BLaER1 treated with 17β-estradiol and CSF1 and Interleukin-3, amounts not matched to agents 10 nM and 100 nM (cell line): ENCODE data around the gene COL26A1.

Experiments used
- H3K27ac ChIP-seq, 11 experiments: shearing (Covaris generic); formaldehyde crosslinking; 2 replicates each; pipeline ENCODE4 v1.8.1; 2022
- H3K27me3 ChIP-seq, 11 experiments: shearing (Covaris generic); formaldehyde crosslinking; 2 replicates each; pipeline ENCODE4 v1.8.1; 2022
- H3K36me3 ChIP-seq, 11 experiments: shearing (Covaris generic); formaldehyde crosslinking; 2 replicates each; pipeline ENCODE4 v1.8.1; 2022
- H3K4me1 ChIP-seq, 10 experiments: shearing (Covaris generic); formaldehyde crosslinking; 2 replicates each; pipeline ENCODE4 v1.8.1; 2022
- H3K4me2 ChIP-seq, 11 experiments: shearing (Covaris generic); formaldehyde crosslinking; 2 replicates each; pipeline ENCODE4 v1.8.1; 2022
- H3K4me3 ChIP-seq, 10 experiments: shearing (Covaris generic); formaldehyde crosslinking; 2 replicates each; pipeline ENCODE4 v1.8.1; 2022
- H3K9ac ChIP-seq, 11 experiments: shearing (Covaris generic); formaldehyde crosslinking; 2 replicates each; pipeline ENCODE4 v1.8.1; 2022
- H3K9me3 ChIP-seq, 11 experiments: shearing (Covaris generic); formaldehyde crosslinking; replicated peaks in 1 of 11; 2 replicates each; pipeline ENCODE4 v1.8.1; 2022
- H4K20me1 ChIP-seq, 11 experiments: shearing (Covaris generic); formaldehyde crosslinking; 2 replicates each; pipeline ENCODE4 v1.8.1; 2022
- Cebpa-rat ChIP-seq, 11 experiments: shearing (Covaris generic); IDR thresholded peaks; 2 replicates each; pipeline ENCODE4 v1.8.1; 2022

The COL26A1 gene

GRCh38 chr7:101402835-101403234 is 40.2 kb downstream of the COL26A1 start:
- H3K4me2 ChIP-seq: no peak overlapping the region
- no peaks in the 10 kb centered on the region; a peak in 1 of 22 replicates for H4K20me1 ChIP-seq
- peaks cover 5 to 15% (median 9%) of the 10 kb centered on the region in 10 experiments; a peak in 18 of 20 replicates for H3K4me1 ChIP-seq
- H3K27me3 ChIP-seq: no peaks in the 10 kb centered on the region
- H3K4me3 ChIP-seq: no peak overlapping the region
- no peak overlapping the region for H3K27ac ChIP-seq
- H3K36me3 ChIP-seq: no peaks in the 10 kb centered on the region
- no peak overlapping the region for H3K9ac ChIP-seq
- H3K9me3 ChIP-seq: peaks cover under 1 to 7% (median 4%) of the 10 kb centered on the region in 11 experiments; a peak in 19 of 22 replicates
- no peak for TF ChIP-seq Cebpa-rat (IDR thresholded peaks at IDR 0.05)

- H3K36me3 ChIP-seq: no peaks in the 10 kb centered on the region
- H3K4me2 ChIP-seq: no peak overlapping the region
- H3K27me3 ChIP-seq: no peaks in the 10 kb centered on the region
- no peak overlapping the region for H3K4me3 ChIP-seq
- no peaks in the 10 kb centered on the region; a peak in 1 of 22 replicates for H4K20me1 ChIP-seq
- peaks cover 28 to 34% (median 32%) of the 10 kb centered on the region in 11 experiments for H3K9me3 ChIP-seq
- no peak overlapping the region for H3K9ac ChIP-seq
- H3K4me1 ChIP-seq: peaks cover 0 to 6% (median 0%) of the 10 kb centered on the region in 10 experiments; a peak in 3 of 20 replicates
- H3K27ac ChIP-seq: no peak overlapping the region
- TF ChIP-seq Cebpa-rat (IDR thresholded peaks at IDR 0.05): no peak
Observed at GRCh38 chr7:101405474-101406067, 42.9 kb downstream of the COL26A1 start.

- H3K27ac ChIP-seq: 0 out of 22 replicates have a peak overlapping the region, but pooled peaks of 1 of the 11 experiments have one; percentile 31
- no peaks in the 10 kb centered on the region for H4K20me1 ChIP-seq
- H3K4me1 ChIP-seq: peaks cover 0 to 14% (median 10%) of the 10 kb centered on the region in 10 experiments; a peak in 16 of 20 replicates
- no peak for TF ChIP-seq Cebpa-rat (IDR thresholded peaks at IDR 0.05)
- peaks cover 32 to 42% (median 40%) of the 10 kb centered on the region in 11 experiments for H3K9me3 ChIP-seq
- no peaks in the 10 kb centered on the region for H3K27me3 ChIP-seq
- H3K4me2 ChIP-seq: peak overlapping the region in 9 of 11 experiments; percentile 7 to 83 (median 50); a peak in 14 of 22 replicates
- 0 out of 22 replicates have a peak overlapping the region, but pooled peaks of 1 of the 11 experiments have one; percentile 14 for H3K9ac ChIP-seq
- no peak overlapping the region for H3K4me3 ChIP-seq
- H3K36me3 ChIP-seq: no peaks in the 10 kb centered on the region
Observed at GRCh38 chr7:101410743-101411507, 48.2 kb downstream of the COL26A1 start.

GRCh38 chr7:101411508-101411874 is 48.8 kb downstream of the COL26A1 start:
- Histone ChIP-seq H3K36me3 (no peaks in the 10 kb centered on the region), H3K9ac (0 out of 22 replicates have a peak overlapping the region, but pooled peaks of 1 of the 11 experiments have one; percentile 14), H3K27ac (0 out of 22 replicates have a peak overlapping the region, but pooled peaks of 1 of the 11 experiments have one; percentile 31), H3K9me3 (peaks cover 32 to 42% (median 40%) of the 10 kb centered on the region in 11 experiments), H3K4me2 (peak overlapping the region in 9 of 11 experiments; percentile 7 to 83 (median 50); a peak in 14 of 22 replicates), H3K4me3 (no peak overlapping the region), H3K27me3 (no peaks in the 10 kb centered on the region), H4K20me1 (no peaks in the 10 kb centered on the region), H3K4me1 (peaks cover 0 to 14% (median 10%) of the 10 kb centered on the region in 10 experiments; a peak in 16 of 20 replicates)
- no peak for TF ChIP-seq Cebpa-rat (IDR thresholded peaks at IDR 0.05)

- Histone ChIP-seq H4K20me1 (no peaks in the 10 kb centered on the region), H3K27ac (no peak overlapping the region), H3K4me2 (no peak overlapping the region), H3K4me3 (no peak overlapping the region), H3K9ac (no peak overlapping the region), H3K27me3 (no peaks in the 10 kb centered on the region), H3K4me1 (peaks cover 0 to 14% (median 10%) of the 10 kb centered on the region in 10 experiments; a peak in 16 of 20 replicates), H3K9me3 (peaks cover 29 to 36% (median 33%) of the 10 kb centered on the region in 11 experiments), H3K36me3 (no peaks in the 10 kb centered on the region)
- no peak for TF ChIP-seq Cebpa-rat (IDR thresholded peaks at IDR 0.05)
Observed at GRCh38 chr7:101412976-101413375, 50.3 kb downstream of the COL26A1 start.

GRCh38 chr7:101418694-101419093 is 56.0 kb downstream of the COL26A1 start:
- H3K9ac ChIP-seq: no peak overlapping the region

GRCh38 chr7:101419831-101420230 is 57.2 kb downstream of the COL26A1 start:
- Histone ChIP-seq H3K4me2 (no peak overlapping the region), H3K27me3 (no peaks in the 10 kb centered on the region), H4K20me1 (no peaks in the 10 kb centered on the region), H3K27ac (no peak overlapping the region), H3K4me1 (peaks cover 0 to 3% (median 0%) of the 10 kb centered on the region in 10 experiments; a peak in 3 of 20 replicates), H3K4me3 (no peak overlapping the region), H3K9me3 (no peaks in the 10 kb centered on the region), H3K9ac (no peak overlapping the region), H3K36me3 (no peaks in the 10 kb centered on the region)
- no peak for TF ChIP-seq Cebpa-rat (IDR thresholded peaks at IDR 0.05)

More at GRCh38 chr7:101418694-101419093, 56.0 kb downstream of the COL26A1 start:
- Histone ChIP-seq H4K20me1 (no peaks in the 10 kb centered on the region), H3K27me3 (no peaks in the 10 kb centered on the region), H3K4me2 (no peak overlapping the region), H3K9me3 (no peaks in the 10 kb centered on the region), H3K27ac (no peak overlapping the region), H3K4me1 (peaks cover 0 to 3% (median 0%) of the 10 kb centered on the region in 10 experiments; a peak in 3 of 20 replicates), H3K4me3 (no peak overlapping the region), H3K36me3 (no peaks in the 10 kb centered on the region)
- TF ChIP-seq Cebpa-rat (IDR thresholded peaks at IDR 0.05): no peak

- Histone ChIP-seq H3K9ac (no peak overlapping the region), H3K4me2 (no peak overlapping the region), H3K4me3 (no peak overlapping the region), H3K27me3 (no peaks in the 10 kb centered on the region), H3K4me1 (peaks cover 0 to 3% (median 0%) of the 10 kb centered on the region in 10 experiments; a peak in 3 of 20 replicates), H3K27ac (no peak overlapping the region), H3K36me3 (no peaks in the 10 kb centered on the region), H3K9me3 (no peaks in the 10 kb centered on the region), H4K20me1 (no peaks in the 10 kb centered on the region)
- no peak for TF ChIP-seq Cebpa-rat (IDR thresholded peaks at IDR 0.05)
Observed at GRCh38 chr7:101420436-101420835, 57.8 kb downstream of the COL26A1 start.
